Measurements from ENCODE around the gene AGBL4. TPM values are rescaled to one million over a fixed set of nuclear protein-coding genes. Genes with fewer than 3 reads are reported as not detected.
"Not testable (repeated sequence)": the region's sequence is repeated elsewhere in the genome, so short reads cannot be mapped to it uniquely, and the experiment has no call there.

Gene AGBL4
- total RNA-seq, 1 donor from 2014 or later = not detected

DNA sequence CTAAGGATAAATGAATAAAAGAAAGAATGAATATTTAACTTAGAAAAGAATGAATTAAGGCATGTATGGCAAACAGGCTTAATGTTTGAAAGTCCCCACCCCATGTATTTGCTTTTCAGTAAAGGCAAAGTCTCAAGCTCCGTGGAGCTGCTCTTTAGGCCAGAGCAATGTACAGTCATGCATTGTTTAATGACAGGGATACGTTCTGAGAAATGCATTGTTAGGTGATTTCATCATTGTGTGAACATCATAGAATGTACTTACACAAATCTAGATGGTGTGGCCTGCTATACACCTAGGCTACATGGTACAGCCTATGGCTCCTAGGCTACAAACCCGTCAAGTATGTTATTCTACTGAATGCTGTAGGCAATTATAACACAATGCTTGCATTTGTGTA is 1500.2 kb downstream of the AGBL4 start:
- intact Hi-C loops (cut with micrococcal nuclease) = no loop called here

DNA sequence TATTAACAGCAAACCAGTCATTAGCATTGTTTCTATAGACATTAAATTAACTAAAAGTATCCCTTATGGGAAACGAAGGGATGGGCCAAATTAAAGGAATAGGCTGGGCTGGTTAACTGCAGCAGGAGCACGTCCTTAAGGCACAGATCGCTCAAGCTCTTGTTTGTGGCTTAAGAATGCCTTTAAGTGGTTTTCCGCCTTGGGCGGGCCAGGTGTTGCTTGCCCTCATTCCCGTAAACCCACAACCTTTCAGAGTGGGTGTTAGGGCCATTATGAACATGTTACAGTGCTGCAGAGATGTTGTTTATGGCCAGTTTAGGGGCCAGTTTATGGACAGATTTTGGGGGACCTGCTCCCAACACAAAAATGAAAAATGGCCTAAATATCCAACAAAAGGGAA is 1503.9 kb downstream of the AGBL4 start:
- intact Hi-C loops (cut with micrococcal nuclease) = not testable (repeated sequence)

DNA sequence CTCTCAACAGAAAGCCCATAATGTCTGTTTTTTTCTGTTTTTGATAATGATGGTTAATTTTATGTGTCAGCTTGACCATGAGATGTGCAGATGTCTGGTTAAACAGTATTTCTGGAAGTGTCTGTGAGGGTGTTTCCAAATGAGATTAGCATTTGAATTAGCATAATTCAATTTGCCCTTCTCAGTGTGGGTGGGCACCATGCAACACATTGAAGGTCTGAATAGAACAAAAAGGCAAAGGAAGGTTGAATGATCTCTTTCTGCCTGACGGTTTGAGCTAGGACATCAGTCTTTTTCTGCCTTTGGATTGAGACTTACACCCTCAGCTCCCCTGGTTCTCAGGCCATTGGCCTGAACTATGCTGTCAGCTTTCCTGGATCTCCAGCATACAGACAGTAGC is 1516.9 kb downstream of the AGBL4 start:
- intact Hi-C loops (cut with micrococcal nuclease) = no loop called here

DNA sequence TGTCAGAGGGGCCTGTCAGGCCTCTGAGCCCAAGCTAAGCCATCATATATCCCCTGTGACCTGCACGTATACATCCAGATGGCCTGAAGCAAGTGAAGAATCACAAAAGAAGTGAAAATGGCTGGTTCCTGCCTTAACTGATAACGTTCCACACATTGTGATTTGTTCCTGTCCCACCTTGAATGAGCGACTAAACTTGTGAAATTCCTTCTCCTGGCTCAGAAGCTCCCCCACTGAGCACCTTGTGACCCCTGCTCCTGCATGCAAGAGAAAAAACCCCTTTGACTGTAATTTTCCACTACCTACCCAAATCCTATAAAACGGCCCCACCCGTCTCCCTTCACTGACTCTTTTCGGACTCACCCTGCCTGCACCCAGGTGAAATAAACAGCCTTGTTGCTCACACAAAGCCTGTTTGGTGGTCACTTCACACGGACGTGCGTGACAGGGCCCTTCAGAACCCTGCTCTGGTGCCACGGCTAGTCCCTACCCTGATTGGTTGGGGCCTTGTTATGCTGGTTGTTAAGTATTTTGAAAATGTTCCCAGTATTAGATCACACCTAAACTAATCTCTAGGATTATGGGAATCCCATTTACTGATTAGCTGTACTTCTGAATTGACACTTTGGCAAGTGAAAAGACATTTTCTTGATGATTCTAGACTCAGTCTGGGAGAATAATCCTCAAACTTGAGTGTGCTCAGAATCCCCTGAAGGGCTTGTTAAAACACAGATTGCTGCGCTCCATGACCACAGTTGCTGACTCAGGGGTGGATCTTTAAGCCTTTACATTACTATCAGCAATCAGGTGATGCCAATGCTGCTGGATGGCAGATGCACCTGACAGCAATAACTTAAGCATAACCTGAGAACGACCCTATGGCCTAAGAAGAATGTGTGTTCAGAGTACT is 1523.0 kb downstream of the AGBL4 start:
- intact Hi-C loops (cut with micrococcal nuclease) = no loop called here

DNA sequence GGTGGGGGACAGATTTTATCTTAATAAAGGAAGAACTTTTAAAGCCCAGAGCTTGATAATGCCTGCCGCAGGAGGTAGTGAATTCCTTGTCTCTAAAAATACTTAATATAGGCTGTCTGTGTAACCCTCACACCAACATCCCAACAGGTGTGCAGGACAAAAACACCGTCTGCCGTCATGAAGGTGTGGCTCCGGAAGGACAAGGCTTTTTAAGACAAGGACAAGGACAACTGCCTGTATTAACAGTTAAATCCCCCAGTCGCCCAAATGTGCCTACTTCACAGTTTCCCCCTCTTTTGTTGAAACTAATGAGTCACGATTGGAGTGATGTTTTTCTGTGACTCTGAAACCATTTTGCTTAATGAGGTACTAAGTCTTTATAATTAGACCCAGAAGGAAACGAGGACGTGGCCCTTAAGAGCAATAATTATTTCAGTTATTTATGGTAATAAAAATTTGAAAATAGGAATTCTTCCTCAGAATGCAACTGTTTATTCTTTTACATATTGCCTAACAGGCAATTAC is 1524.5 kb downstream of the AGBL4 start:
- intact Hi-C loops (cut with micrococcal nuclease) = loop anchor here (5.0 kb wide), 2 partner anchors 407 to 1918 kb away; no protein-coding TSS in a partner anchor

DNA sequence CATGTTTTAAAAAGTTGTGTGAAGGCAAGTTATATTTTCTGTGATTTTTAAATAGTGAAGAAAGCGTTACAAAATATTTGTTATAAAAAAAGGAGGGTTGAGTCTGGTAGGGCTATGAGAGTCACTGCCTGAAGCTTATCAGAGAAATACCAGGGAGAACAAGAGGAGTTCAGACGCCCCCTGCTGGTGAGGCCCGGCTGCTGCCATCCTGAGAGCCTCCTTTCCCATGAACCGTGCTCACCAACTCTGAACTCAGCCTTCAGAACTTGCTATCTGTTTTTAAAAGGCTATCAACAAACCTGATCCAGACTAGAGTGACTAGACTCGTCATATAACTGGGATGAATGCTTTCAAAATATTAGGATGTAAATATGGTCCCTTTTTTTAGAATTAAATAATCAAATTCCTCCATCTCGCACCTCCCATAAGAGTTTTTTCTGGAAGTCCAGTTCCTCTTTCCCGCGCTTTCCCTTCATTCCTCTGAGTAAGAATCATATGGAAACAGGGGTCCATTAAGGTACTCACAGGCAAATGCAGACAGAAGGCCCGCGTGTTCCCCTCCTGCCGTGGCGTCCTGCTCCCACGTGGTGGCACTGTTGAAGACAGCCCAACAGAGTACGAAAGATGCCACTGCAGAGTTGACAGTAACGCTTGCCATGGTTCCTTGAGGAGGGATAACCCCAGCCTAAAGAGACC is 1525.5 kb downstream of the AGBL4 start:
- intact Hi-C loops (cut with micrococcal nuclease) = loop anchor here (1.0 to 5.0 kb wide), 4 partner anchors 26 to 1919 kb away; partner anchors contain the start of gene SPATA6

DNA sequence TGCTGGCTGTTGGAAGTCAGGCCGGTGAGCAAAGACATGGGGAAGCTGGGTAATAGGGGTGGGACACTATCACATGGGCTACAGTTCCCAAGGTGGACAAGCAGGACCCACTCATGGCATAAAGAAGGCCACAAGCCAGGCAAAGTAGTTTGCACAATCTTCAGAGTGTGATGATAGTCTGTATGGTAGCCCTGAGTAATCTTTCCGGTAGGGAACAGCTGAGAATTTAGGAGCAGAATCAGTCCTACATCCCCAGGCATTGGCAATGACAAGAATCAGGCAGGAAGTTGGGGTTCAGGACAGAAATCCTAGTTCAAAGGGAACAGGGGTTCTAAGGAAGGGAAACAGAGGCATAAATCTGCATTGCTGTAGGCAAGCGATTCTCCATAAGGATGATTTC is 1527.8 kb downstream of the AGBL4 start:
- intact Hi-C loops (cut with micrococcal nuclease) = loop anchor here (5.0 kb wide), 2 partner anchors 404 to 1921 kb away; no protein-coding TSS in a partner anchor

DNA sequence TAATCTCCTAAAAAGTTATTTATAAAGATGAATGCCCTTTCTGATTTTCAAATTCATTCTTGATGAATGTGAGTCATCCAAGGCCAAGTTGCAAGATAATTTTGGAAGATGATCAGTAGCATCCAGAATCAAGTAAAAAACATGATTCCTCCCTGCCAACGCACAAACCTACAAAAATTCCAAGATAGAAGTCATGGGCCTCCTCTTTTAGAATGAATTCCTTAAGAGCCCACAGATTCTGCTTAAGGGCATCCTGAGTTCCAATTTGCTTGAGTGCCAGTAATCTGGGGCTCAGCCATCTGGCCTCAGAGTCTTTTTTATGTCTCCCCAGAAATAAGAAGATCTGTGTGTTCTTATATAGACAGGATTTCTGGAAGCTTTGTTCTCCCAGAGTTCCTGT is 1528.6 kb downstream of the AGBL4 start:
- intact Hi-C loops (cut with micrococcal nuclease) = loop anchor here (5.0 kb wide), 2 partner anchors 403 to 1922 kb away; no protein-coding TSS in a partner anchor

DNA sequence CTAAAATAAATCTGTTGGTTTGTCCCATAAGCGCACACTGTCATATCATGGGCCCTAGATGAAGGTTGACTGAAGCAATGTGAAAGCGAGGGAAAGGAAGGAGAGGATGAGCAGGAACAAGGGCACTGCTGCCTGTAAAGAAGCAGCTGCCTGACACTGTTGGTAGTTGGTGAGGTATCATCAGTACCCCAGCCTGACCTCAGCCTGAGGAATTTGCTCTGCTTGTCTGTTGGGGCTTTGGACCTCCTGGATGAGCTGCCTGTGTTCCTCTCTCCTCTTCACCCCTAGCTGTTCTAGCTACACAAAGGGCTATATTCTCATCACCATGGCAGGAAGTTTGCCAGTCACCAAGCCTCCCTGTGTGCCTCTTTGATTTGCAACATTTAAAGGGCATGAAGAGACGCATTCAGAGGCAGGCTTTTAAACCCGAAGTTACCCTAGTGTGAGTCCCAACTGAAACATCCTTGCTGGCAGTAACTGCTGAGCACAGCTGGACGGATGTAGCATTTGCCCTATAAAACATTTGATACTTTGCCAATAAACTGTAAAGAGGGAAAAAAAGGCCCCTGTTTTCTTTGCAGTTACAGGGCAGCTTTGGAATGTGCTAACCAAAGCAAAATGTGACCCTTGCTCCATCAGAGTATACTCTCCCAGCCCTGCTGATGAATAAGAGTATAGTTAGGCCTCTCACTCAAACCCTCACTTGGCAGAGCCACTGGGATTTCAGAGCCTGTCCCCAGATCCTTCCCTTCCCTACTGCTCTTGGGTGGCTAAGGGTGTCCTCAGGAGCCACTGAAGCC is 1529.6 kb downstream of the AGBL4 start:
- intact Hi-C loops (cut with micrococcal nuclease) = no loop called here

DNA sequence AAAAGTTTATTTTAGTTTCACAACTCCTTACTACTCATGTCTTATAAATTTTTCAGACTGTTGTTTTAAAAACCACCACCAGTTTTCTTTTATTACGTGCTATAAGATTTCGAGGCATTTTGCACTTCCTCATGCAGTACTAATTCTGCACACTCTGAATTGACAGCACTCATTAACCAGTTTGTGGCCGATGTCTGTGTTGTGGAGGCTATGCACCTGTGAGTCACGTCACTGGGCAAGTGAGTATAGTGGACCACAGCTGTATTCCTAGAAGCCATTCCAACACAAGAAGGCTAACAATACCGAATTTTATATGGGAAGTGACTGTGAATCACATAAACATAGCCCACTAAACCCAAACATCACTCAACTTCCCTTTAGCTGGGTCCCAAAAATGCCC is 1530.7 kb downstream of the AGBL4 start:
- intact Hi-C loops (cut with micrococcal nuclease) = no loop called here

DNA sequence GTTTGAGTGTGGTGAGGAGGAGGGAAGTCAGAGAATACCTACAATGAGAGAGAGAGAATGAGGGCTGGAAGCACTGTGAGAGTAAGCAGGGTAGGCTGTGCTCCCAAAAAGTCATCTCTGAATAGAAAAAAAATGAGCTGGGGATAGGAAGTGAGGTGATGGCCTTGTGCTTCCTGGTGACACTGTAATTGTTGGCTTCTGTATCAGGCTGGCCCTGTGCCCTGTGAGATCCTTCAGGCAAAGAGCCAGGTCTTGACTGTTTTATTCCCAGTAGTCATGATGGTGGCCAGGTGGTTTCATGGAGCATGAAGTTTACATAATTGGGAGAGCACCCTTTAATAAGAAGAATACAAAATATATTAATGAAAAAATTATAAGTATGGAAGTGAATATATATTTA is 1531.4 kb downstream of the AGBL4 start:
- intact Hi-C loops (cut with micrococcal nuclease) = no loop called here

DNA sequence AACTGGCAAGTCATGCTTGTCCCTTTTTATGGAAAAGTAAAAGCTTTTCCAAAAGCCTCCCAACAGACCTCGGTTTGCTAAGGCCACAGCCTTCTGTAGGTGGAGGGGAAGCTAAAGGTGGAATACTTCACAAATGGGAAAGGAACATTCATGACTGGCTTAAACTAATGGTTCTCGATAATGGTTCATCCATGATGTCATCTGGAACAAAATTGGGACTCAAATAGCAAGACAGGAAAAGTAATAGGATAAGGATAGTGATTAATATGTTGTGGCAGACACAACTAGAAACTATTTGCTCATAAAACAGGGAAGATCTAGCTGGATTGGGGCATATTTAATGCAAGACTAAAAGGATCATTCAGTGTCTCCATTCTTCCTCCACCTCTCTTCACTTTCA is 1535.0 kb downstream of the AGBL4 start:
- intact Hi-C loops (cut with micrococcal nuclease) = no loop called here

Other genes starting within 250 kb of the AGBL4 start
- gene ELAVL4, start 85.0 kb upstream of the AGBL4 start, total RNA-seq = not detected in 2 replicates